ENCODE data around the gene CALM1.

DNA sequence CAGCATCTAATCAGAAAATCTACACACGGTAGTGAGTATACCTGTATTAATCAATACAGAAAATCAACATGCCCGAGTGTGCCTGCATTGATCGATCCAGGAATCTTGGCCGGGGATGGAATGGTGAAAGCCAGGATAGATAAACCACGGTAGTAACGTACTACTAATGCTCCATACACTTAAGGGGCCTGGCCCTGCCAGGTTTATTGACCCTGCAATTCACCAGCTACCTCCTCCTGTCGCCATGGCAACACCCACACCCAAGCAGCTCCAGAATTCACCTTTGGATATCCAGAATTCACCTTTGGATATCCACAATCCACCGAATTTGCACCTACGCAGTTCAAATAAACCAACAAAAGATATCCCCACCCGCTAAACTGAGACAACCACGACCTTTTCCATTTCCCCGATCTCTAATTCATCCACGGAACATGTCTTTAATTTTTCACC, 14.8 kb upstream of the CALM1 start:
- TF ChIP-seq, protein P1, sequence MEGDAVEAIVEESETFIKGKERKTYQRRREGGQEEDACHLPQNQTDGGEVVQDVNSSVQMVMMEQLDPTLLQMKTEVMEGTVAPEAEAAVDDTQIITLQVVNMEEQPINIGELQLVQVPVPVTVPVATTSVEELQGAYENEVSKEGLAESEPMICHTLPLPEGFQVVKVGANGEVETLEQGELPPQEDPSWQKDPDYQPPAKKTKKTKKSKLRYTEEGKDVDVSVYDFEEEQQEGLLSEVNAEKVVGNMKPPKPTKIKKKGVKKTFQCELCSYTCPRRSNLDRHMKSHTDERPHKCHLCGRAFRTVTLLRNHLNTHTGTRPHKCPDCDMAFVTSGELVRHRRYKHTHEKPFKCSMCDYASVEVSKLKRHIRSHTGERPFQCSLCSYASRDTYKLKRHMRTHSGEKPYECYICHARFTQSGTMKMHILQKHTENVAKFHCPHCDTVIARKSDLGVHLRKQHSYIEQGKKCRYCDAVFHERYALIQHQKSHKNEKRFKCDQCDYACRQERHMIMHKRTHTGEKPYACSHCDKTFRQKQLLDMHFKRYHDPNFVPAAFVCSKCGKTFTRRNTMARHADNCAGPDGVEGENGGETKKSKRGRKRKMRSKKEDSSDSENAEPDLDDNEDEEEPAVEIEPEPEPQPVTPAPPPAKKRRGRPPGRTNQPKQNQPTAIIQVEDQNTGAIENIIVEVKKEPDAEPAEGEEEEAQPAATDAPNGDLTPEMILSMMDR (conservative IDR thresholded peaks at IDR 0.05): no peak
- no peak for TF ChIP-seq ZFX (IDR thresholded peaks at IDR 0.05)
